Measurements from ENCODE around the gene MAGI3. TPM values are rescaled to one million over a fixed set of nuclear protein-coding genes. Genes with fewer than 3 reads are reported as not detected.

Gene MAGI3
- total RNA-seq, 1 donor from 2014 or later = 33.2 TPM

GRCh38 chr1:113511269-113511668 lies 121.0 kb downstream of the MAGI3 start:
- DNase-seq (ENCODE audit: low spot score) = no peak

- peak; percentile 46 for DNase-seq (ENCODE audit: low spot score)
These were observed 125.2 kb downstream of the MAGI3 start for GRCh38 chr1:113515498-113515897.

- no peak for DNase-seq (ENCODE audit: low spot score)
These were observed 127.0 kb downstream of the MAGI3 start for GRCh38 chr1:113517346-113517745.

- no peak for DNase-seq (ENCODE audit: low spot score)
These were observed 127.7 kb downstream of the MAGI3 start for GRCh38 chr1:113517983-113518382.

- no peak for DNase-seq (ENCODE audit: low spot score)
These were observed 129.2 kb downstream of the MAGI3 start for GRCh38 chr1:113519556-113519955.

GRCh38 chr1:113530021-113530420 lies 139.7 kb downstream of the MAGI3 start:
- no peak for DNase-seq (ENCODE audit: low spot score)

- no peak for DNase-seq (ENCODE audit: low spot score)
These were observed 141.0 kb downstream of the MAGI3 start for GRCh38 chr1:113531321-113531720.

GRCh38 chr1:113533061-113533460 lies 142.7 kb downstream of the MAGI3 start:
- DNase-seq (ENCODE audit: low spot score) = no peak

GRCh38 chr1:113534130-113534817 lies 144.0 kb downstream of the MAGI3 start:
- DNase-seq (ENCODE audit: low spot score) = peak; percentile 44

- no peak for DNase-seq (ENCODE audit: low spot score)
These were observed 144.6 kb downstream of the MAGI3 start for GRCh38 chr1:113534875-113535274.

GRCh38 chr1:113536182-113536780 lies 146.0 kb downstream of the MAGI3 start:
- DNase-seq (ENCODE audit: low spot score) = peak; percentile 23

GRCh38 chr1:113538225-113538624 lies 147.9 kb downstream of the MAGI3 start:
- DNase-seq (ENCODE audit: low spot score) = no peak

- DNase-seq (ENCODE audit: low spot score) = no peak
These were observed 150.0 kb downstream of the MAGI3 start for GRCh38 chr1:113540335-113540734.

- no peak for DNase-seq (ENCODE audit: low spot score)
These were observed 150.8 kb downstream of the MAGI3 start for GRCh38 chr1:113541106-113541505.

- DNase-seq (ENCODE audit: low spot score) = no peak
These were observed 151.9 kb downstream of the MAGI3 start for GRCh38 chr1:113542221-113542701.

GRCh38 chr1:113543110-113543509 lies 152.8 kb downstream of the MAGI3 start:
- no peak for DNase-seq (ENCODE audit: low spot score)

GRCh38 chr1:113545210-113545609 lies 154.9 kb downstream of the MAGI3 start:
- no peak for DNase-seq (ENCODE audit: low spot score)

- DNase-seq (ENCODE audit: low spot score) = no peak
These were observed 155.3 kb downstream of the MAGI3 start for GRCh38 chr1:113545626-113546025.

- no peak for DNase-seq (ENCODE audit: low spot score)
These were observed 161.4 kb downstream of the MAGI3 start for GRCh38 chr1:113551728-113552127.

GRCh38 chr1:113552244-113552643 lies 161.9 kb downstream of the MAGI3 start:
- no peak for DNase-seq (ENCODE audit: low spot score)

- DNase-seq (ENCODE audit: low spot score) = no peak
These were observed 166.9 kb downstream of the MAGI3 start for GRCh38 chr1:113557187-113557586.

GRCh38 chr1:113565621-113566020 lies 175.3 kb downstream of the MAGI3 start:
- no peak for DNase-seq (ENCODE audit: low spot score)

- no peak for DNase-seq (ENCODE audit: low spot score)
These were observed 177.1 kb downstream of the MAGI3 start for GRCh38 chr1:113567427-113567826.

Measured in umbilical cord (tissue), 2 donors.